NB4 (cell line): ENCODE measurements around the gene SMIM10.

Source experiments
- POLR2A ChIP-seq: IDR thresholded peaks from 2 replicates; pipeline ENCODE4 v1.6.1; 2011; ENCODE audit warnings: mild to moderate bottlenecking; ENCODE audit not compliant: insufficient read length; ENCODE audit errors: extremely low read depth
- TF ChIP-seq, protein P1 (sequence below): IDR thresholded peaks from one replicate; pipeline ENCODE4 v1.5.1; 2012; ENCODE audit warnings: low read depth, low read length
- TF ChIP-seq, protein P2 (sequence below): IDR thresholded peaks from 2 replicates; pipeline ENCODE4 v1.6.1; 2011; ENCODE audit warnings: low read depth, low read length

DNA sequence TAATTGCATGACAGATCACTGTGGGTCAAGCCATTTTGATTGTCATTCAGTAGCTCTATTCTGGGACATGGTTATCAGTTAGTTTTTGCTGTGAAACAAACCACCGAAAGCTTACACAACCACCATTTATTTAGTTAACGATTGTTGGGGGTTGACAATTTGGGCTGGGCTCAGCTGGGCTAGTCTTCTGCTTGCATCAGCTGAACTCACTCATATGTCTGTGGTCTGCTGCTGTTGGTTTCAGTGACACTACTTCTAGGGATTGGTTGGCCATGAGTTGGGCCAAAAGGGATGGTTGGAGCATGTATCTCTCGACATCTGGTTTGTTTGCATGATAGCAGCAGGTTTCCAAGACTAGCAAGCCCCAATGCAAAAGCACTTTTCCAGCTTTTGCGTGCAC lies 5.3 kb upstream of the SMIM10 start:
- TF ChIP-seq POLR2A = no peak
- TF ChIP-seq, protein P1, sequence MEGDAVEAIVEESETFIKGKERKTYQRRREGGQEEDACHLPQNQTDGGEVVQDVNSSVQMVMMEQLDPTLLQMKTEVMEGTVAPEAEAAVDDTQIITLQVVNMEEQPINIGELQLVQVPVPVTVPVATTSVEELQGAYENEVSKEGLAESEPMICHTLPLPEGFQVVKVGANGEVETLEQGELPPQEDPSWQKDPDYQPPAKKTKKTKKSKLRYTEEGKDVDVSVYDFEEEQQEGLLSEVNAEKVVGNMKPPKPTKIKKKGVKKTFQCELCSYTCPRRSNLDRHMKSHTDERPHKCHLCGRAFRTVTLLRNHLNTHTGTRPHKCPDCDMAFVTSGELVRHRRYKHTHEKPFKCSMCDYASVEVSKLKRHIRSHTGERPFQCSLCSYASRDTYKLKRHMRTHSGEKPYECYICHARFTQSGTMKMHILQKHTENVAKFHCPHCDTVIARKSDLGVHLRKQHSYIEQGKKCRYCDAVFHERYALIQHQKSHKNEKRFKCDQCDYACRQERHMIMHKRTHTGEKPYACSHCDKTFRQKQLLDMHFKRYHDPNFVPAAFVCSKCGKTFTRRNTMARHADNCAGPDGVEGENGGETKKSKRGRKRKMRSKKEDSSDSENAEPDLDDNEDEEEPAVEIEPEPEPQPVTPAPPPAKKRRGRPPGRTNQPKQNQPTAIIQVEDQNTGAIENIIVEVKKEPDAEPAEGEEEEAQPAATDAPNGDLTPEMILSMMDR = no peak
- TF ChIP-seq, protein P2, sequence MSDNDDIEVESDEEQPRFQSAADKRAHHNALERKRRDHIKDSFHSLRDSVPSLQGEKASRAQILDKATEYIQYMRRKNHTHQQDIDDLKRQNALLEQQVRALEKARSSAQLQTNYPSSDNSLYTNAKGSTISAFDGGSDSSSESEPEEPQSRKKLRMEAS = no peak
